GM12891 (cell line): Measurements from ENCODE around the gene NPAS2.

Experiments
- PAX5 ChIP-seq: IDR thresholded peaks from 2 replicates; pipeline ENCODE4 v1.6.1; 2011; ENCODE audit warnings: low read length, moderate library complexity, mild to moderate bottlenecking; ENCODE audit not compliant: insufficient read depth, severe bottlenecking
- POLR2A ChIP-seq: IDR thresholded peaks from 2 replicates; pipeline ENCODE4 v1.6.1; 2011; ENCODE audit warnings: low read depth, low read length, control low read depth
- POLR2AphosphoS5 ChIP-seq: IDR thresholded peaks from 2 replicates; pipeline ENCODE4 v1.6.1; 2011; ENCODE audit warnings: low read depth, low read length, control low read depth
- POU2F2 ChIP-seq: IDR thresholded peaks from 2 replicates; pipeline ENCODE4 v1.6.1; 2011; ENCODE audit warnings: low read depth, mild to moderate bottlenecking, control low read depth, low read length, moderate library complexity
- SPI1 ChIP-seq: IDR thresholded peaks from 2 replicates; pipeline ENCODE4 v1.6.1; 2011; ENCODE audit warnings: low read depth, low read length, control low read depth
- TAF1 ChIP-seq: IDR thresholded peaks from 2 replicates; pipeline ENCODE4 v1.6.1; 2011; ENCODE audit warnings: low read depth, low read length, control low read depth

GRCh38 chr2:100978582-100979191 is 158.7 kb downstream of the NPAS2 start:
- TF ChIP-seq POLR2A: no peak
- TF ChIP-seq POLR2AphosphoS5: no peak
- TF ChIP-seq POU2F2: no peak
- TF ChIP-seq PAX5: no peak
- TF ChIP-seq TAF1: no peak
- TF ChIP-seq SPI1: no peak
